GM19372 (cell line): ENCODE results near the gene ZDHHC11B.
"Not testable (repeated sequence)": the region's sequence is repeated elsewhere in the genome, so short reads cannot be mapped to it uniquely, and the experiment has no call there.

Experiments used
- ATAC-seq: cut with Tn5 transposase; IDR thresholded peaks from one replicate; pipeline ENCODE4 v1.9.1; 2021; ENCODE audit warnings: mild to moderate bottlenecking, low read depth, moderate library complexity; ENCODE audit not compliant: unreplicated experiment

The ZDHHC11B gene

GRCh38 chr5:784428-785177 lies at the start of gene ZDHHC11B:
TSS of gene ZDHHC11B (minus strand) at chr5:784729. CDS start at chr5:766919, 17,810 bp downstream.
- ATAC-seq: peak; percentile 59

GRCh38 chr5:834013-834412 lies 49.5 kb upstream of the ZDHHC11B start:
- not testable (repeated sequence) for ATAC-seq

GRCh38 chr5:828194-828593 lies 43.7 kb upstream of the ZDHHC11B start:
- ATAC-seq: not testable (repeated sequence)

GRCh38 chr5:825544-825943 lies 41.0 kb upstream of the ZDHHC11B start:
- ATAC-seq: not testable (repeated sequence)

- ATAC-seq: no peak
Measured at GRCh38 chr5:821504-821903, 37.0 kb upstream of the ZDHHC11B start.

- no peak for ATAC-seq
Measured at GRCh38 chr5:820245-820644, 35.7 kb upstream of the ZDHHC11B start.

GRCh38 chr5:819078-819477 lies 34.5 kb upstream of the ZDHHC11B start:
- no peak for ATAC-seq

GRCh38 chr5:816176-816575 lies 31.6 kb upstream of the ZDHHC11B start:
- no peak for ATAC-seq

GRCh38 chr5:815449-815848 lies 30.9 kb upstream of the ZDHHC11B start:
- no peak for ATAC-seq

GRCh38 chr5:813575-813974 lies 29.0 kb upstream of the ZDHHC11B start:
- not testable (repeated sequence) for ATAC-seq

- not testable (repeated sequence) for ATAC-seq
Measured at GRCh38 chr5:811384-811783, 26.9 kb upstream of the ZDHHC11B start.

GRCh38 chr5:807719-808514 lies 23.4 kb upstream of the ZDHHC11B start:
- ATAC-seq: not testable (repeated sequence)

GRCh38 chr5:801472-801871 lies 16.9 kb upstream of the ZDHHC11B start:
- no peak for ATAC-seq

- not testable (repeated sequence) for ATAC-seq
Measured at GRCh38 chr5:801055-801454, 16.5 kb upstream of the ZDHHC11B start.

- not testable (repeated sequence) for ATAC-seq
Measured at GRCh38 chr5:798505-799138, 14.1 kb upstream of the ZDHHC11B start.

- ATAC-seq: not testable (repeated sequence)
Measured at GRCh38 chr5:797986-798385, 13.5 kb upstream of the ZDHHC11B start.

- not testable (repeated sequence) for ATAC-seq
Measured at GRCh38 chr5:795873-796272, 11.3 kb upstream of the ZDHHC11B start.

- not testable (repeated sequence) for ATAC-seq
Measured at GRCh38 chr5:794948-795347, 10.4 kb upstream of the ZDHHC11B start.

- ATAC-seq: not testable (repeated sequence)
Measured at GRCh38 chr5:788703-789102, 4.2 kb upstream of the ZDHHC11B start.

GRCh38 chr5:787857-788233 lies 3.3 kb upstream of the ZDHHC11B start:
- not testable (repeated sequence) for ATAC-seq

GRCh38 chr5:787224-787856 lies 2.8 kb upstream of the ZDHHC11B start:
- not testable (repeated sequence) for ATAC-seq
